SU-DHL-6 (cell line): ENCODE measurements around the gene PRKAB1.

Experiments
- H2AFZ ChIP-seq: fragments of 200-600 bp; sonication (generic); 2 replicates; pipeline ENCODE4 v1.6.1; 2014; ENCODE audit warnings: low read depth, mild to moderate bottlenecking, moderate library complexity, mixed read lengths, antibody characterized with exemption, low read length; ENCODE audit not compliant: severe bottlenecking
- H3F3A ChIP-seq: fragments of 200-600 bp; shearing (Covaris generic); 2 replicates; pipeline ENCODE4 v1.6.0; 2016; ENCODE audit warnings: antibody characterized with exemption, mild to moderate bottlenecking; ENCODE audit not compliant: insufficient read depth
- H3K27ac ChIP-seq: fragments of 200-600 bp; sonication (generic); 2 replicates; pipeline ENCODE4 v1.5.1; 2016; ENCODE audit warnings: low read depth, mild to moderate bottlenecking, low read length, moderate library complexity, mixed read lengths
- H3K27me3 ChIP-seq: fragments of 200-600 bp; sonication (generic), shearing (Covaris generic); 2 replicates; pipeline ENCODE4 v1.6.0; 2014; ENCODE audit warnings: mild to moderate bottlenecking, low read length
- H3K36me3 ChIP-seq: fragments of 200-600 bp; sonication (generic); 2 replicates; pipeline ENCODE4 v1.6.1; 2014; ENCODE audit warnings: mild to moderate bottlenecking, low read length, mixed read lengths
- H3K4me2 ChIP-seq: fragments of 300-600, 200-600 bp; shearing (Covaris generic), sonication (generic); 2 replicates; pipeline ENCODE4 v1.6.0; 2014; ENCODE audit warnings: low read length, low read depth, mild to moderate bottlenecking; ENCODE audit not compliant: poor library complexity, severe bottlenecking
- H3K4me3 ChIP-seq: fragments of 200-600 bp; sonication (generic); 2 replicates; pipeline ENCODE4 v1.5.1; 2014; ENCODE audit warnings: antibody characterized with exemption, low read length, mild to moderate bottlenecking, mixed read lengths; ENCODE audit not compliant: insufficient read depth, poor library complexity, severe bottlenecking
- H3K79me2 ChIP-seq: fragments of 200-600 bp; sonication (generic); 2 replicates; pipeline ENCODE4 v1.6.1; 2014; ENCODE audit warnings: mild to moderate bottlenecking, low read length, moderate library complexity; ENCODE audit not compliant: insufficient read depth
- H3K9ac ChIP-seq: fragments of 200-600 bp; sonication (generic); 2 replicates; pipeline ENCODE4 v1.7.0; 2014; ENCODE audit warnings: mild to moderate bottlenecking, low read length
- H3K9me2 ChIP-seq: fragments of 200-600 bp; sonication (generic); replicated peaks from 2 replicates; pipeline ENCODE4 v1.6.1; 2014; ENCODE audit warnings: low read length; ENCODE audit not compliant: insufficient read depth
- H3K9me3 ChIP-seq: fragments of 200-600 bp; sonication (generic); 2 replicates; pipeline ENCODE4 v1.6.1; 2014; ENCODE audit warnings: low read length, mixed read lengths; ENCODE audit not compliant: insufficient read depth
- H4K20me1 ChIP-seq: fragments of 200-600 bp; sonication (generic); 2 replicates; pipeline ENCODE4 v1.6.1; 2014; ENCODE audit warnings: low read depth, mild to moderate bottlenecking, antibody characterized with exemption, low read length, moderate library complexity, mixed read lengths
- CTCF ChIP-seq: fragments of 200-600 bp; sonication (generic); IDR thresholded peaks from one replicate; pipeline ENCODE4 v1.5.1; 2017; ENCODE audit warnings: antibody characterized with exemption, mild to moderate bottlenecking, low read length, moderate library complexity; ENCODE audit not compliant: insufficient read depth, poor library complexity, severe bottlenecking
- EZH2phosphoT487 ChIP-seq: fragments of 200-600 bp; sonication (generic), shearing (Covaris generic); conservative IDR thresholded peaks from 2 replicates; pipeline ENCODE4 v1.6.1; 2018; ENCODE audit warnings: mild to moderate bottlenecking, antibody characterized with exemption, low read length, moderate library complexity, mixed read lengths

The PRKAB1 gene

GRCh38 chr12:119696943-119697342, 29.0 kb downstream of the PRKAB1 start:
- no peaks in the 10 kb centered on the region for H3K9me2 ChIP-seq
- H3K9me3 ChIP-seq, result no peaks in the 10 kb centered on the region

GRCh38 chr12:119699199-119699760, 31.3 kb downstream of the PRKAB1 start:
- no peak overlapping the region for H3K9ac ChIP-seq
- H3K9me2 ChIP-seq, result no peaks in the 10 kb centered on the region
- no peak overlapping the region for H3K4me2 ChIP-seq
- H3K79me2 ChIP-seq, result no peaks in the 10 kb centered on the region
- H4K20me1 ChIP-seq, result no peaks in the 10 kb centered on the region
- H2AFZ ChIP-seq, result no peak overlapping the region
- TF ChIP-seq EZH2phosphoT487 (no peak), CTCF (no peak)
- H3F3A ChIP-seq, result no peaks in the 10 kb centered on the region
- no peak overlapping the region for H3K4me3 ChIP-seq
- H3K36me3 ChIP-seq, result no peaks in the 10 kb centered on the region
- H3K27ac ChIP-seq, result no peak overlapping the region
- H3K9me3 ChIP-seq, result no peaks in the 10 kb centered on the region
- H3K27me3 ChIP-seq, result no peaks in the 10 kb centered on the region

More at GRCh38 chr12:119696943-119697342, 29.0 kb downstream of the PRKAB1 start:
- H3K27ac ChIP-seq, result no peak overlapping the region
- no peak overlapping the region for H3K9ac ChIP-seq
- H4K20me1 ChIP-seq, result no peaks in the 10 kb centered on the region
- H3K36me3 ChIP-seq, result no peaks in the 10 kb centered on the region
- no peaks in the 10 kb centered on the region for H3K79me2 ChIP-seq
- no peaks in the 10 kb centered on the region for H3K27me3 ChIP-seq
- no peak overlapping the region for H3K4me2 ChIP-seq
- no peak overlapping the region for H3K4me3 ChIP-seq
- H2AFZ ChIP-seq, result no peak overlapping the region
- no peaks in the 10 kb centered on the region for H3F3A ChIP-seq
- TF ChIP-seq EZH2phosphoT487, result no peak
- no peak for TF ChIP-seq CTCF

DNA sequence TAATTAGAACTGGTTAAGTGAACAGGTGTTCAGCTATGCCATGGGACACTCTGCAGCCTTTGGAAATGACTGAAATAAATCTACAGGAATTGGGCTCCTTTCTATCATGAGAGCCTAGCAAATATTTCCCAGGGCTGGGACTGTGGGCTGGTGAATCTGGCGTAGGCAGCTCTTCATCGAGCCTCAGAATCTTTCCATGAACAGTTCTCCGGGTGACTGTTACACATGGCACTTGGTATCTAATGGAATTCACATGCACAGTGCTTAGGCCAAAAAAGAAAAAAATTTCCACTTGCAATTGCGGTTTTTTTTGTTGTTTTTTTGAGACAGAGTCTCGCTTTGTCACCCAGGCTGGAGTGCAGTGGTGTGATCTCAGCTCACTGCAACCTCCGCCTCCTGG, 32.1 kb downstream of the PRKAB1 start:
- TF ChIP-seq CTCF (no peak), EZH2phosphoT487 (no peak)
- Histone ChIP-seq H2AFZ (no peak overlapping the region), H3K27ac (no peak overlapping the region), H3K79me2 (no peaks in the 10 kb centered on the region), H4K20me1 (no peaks in the 10 kb centered on the region), H3F3A (no peaks in the 10 kb centered on the region), H3K9me3 (no peaks in the 10 kb centered on the region), H3K27me3 (no peaks in the 10 kb centered on the region), H3K9me2 (no peaks in the 10 kb centered on the region), H3K9ac (no peak overlapping the region), H3K4me3 (no peak overlapping the region), H3K4me2 (no peak overlapping the region), H3K36me3 (no peaks in the 10 kb centered on the region)
